HG03575 (cell line): ENCODE measurements around the gene CHRDL2.
"Not testable (repeated sequence)": the region's sequence is repeated elsewhere in the genome, so short reads cannot be mapped to it uniquely, and the experiment has no call there.

Experiments
- ATAC-seq: cut with Tn5 transposase; IDR thresholded peaks from one replicate; pipeline ENCODE4 v1.9.1; 2021; ENCODE audit not compliant: unreplicated experiment, insufficient number of reproducible peaks, low FRiP score; ENCODE audit errors: extremely low read depth

Gene CHRDL2

DNA sequence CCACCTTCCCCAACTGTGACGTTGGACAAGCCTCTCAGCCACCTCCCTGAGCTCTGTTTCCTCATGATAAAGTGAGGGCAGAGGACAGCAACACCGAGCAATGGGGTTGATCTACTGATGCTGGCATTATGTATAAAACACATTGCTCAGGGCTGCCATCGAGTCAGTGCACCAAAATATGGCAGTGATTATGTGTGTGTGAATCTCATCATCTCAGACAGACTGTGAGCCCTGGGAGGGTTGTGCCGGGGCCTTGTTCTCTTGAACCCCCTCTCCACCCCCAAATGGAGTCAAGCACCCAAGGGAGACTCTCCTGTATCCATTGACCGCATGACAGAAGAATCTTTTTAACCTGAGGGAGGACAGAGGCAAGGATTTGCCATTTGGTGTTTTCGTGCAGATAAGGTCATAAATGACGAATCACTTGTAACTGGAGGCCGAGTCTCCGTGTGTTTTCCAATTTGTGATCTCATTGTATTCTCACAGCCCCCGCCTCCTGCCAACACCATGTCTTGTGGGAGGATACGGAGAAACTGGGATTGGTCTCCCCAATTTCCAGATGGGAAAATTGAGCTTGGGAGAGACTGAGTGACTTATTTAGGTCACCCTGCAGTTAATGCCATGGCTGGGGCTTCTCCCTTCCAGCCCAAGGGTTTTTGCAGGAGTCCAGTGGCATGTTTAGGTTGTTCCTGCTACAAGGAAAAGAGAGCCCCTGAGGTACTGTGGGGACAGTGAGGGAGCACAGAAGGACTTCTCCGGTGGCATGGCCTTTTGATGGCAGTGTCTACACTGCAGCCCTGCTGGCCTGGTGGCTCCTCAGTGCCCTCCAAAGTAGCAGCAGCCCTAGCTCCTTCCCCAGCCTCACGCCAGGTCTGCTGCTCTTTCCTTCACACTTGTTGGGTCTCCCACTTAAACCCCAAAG is 52.4 kb downstream of the CHRDL2 start:
- no peak for ATAC-seq

DNA sequence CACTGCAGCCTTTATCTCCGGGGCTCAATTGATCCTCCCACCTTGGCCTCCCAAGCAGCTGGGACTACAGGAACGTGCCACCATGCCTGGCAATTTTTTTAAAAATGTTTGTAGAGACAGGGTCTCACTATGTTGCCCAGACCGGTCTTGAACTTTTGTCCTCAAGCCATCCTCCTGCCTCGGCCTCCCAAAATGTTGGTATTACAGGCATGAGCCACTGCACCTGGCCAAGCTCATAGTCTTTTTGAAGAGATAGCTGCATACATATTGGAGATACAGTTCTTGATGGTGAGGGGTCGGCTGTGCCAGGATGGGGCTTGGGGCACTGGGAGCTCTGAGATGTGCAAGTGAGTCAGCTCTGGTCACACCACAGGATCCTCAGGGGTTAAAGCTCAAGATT is 53.2 kb downstream of the CHRDL2 start:
- ATAC-seq = no peak

DNA sequence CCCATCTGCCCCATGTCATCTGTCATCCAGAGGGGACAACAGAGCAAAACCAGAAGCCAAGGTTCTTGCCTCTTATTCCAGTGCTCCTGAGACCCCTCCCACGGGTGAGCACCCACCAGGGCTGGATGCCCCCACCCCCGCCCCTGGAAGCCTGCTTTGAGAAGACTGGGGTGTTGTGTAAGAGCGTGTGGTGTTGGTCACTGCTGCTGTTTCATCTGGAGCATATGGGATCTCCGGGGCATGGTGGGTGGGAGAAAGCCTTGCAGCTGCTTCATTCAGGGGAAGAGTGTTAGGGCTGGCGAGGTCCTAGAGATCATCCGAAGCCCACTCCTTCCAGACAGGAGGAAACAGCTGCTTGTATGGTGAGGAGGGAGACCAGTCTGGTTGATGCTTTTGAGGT is 54.1 kb downstream of the CHRDL2 start:
- ATAC-seq = no peak

DNA sequence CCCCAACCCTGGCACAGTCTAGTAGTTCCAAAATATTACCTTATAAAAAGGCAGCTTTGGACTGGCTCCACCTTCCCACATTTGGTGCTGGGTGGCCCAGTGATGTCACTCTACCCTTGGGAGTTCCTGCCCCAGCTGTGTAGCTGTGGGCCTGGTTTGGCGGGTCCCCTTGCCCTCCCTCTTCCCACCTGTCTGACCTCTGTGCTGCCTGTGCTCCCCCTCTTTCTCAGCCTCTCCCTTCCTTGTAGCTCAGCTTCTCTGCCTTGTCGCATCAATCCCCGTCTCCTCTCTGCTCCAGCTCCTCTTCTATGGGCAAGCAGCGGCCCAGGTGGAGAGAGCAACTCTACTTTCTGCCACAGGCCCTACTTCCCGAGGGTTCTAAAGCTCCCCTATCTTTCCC is 54.6 kb downstream of the CHRDL2 start:
- ATAC-seq = no peak

DNA sequence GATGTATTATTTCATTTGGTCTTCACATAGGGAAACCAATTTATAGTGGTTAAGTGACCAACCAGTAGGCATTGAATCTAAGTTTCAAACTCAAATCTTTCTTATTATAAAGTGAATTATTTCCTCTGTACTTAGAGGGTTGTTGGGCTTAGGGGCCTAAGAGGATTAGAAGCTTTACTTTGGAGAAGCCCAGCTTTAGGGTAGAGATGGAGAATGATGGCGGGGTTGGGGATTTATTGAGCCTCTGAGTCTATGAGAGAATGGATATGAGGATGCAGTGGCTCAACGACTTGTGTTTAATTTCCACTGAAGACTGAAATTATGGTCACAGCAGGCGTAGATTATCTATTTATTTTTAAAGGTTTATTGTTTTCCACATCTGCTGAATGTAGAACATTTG is 55.5 kb downstream of the CHRDL2 start:
- no peak for ATAC-seq

DNA sequence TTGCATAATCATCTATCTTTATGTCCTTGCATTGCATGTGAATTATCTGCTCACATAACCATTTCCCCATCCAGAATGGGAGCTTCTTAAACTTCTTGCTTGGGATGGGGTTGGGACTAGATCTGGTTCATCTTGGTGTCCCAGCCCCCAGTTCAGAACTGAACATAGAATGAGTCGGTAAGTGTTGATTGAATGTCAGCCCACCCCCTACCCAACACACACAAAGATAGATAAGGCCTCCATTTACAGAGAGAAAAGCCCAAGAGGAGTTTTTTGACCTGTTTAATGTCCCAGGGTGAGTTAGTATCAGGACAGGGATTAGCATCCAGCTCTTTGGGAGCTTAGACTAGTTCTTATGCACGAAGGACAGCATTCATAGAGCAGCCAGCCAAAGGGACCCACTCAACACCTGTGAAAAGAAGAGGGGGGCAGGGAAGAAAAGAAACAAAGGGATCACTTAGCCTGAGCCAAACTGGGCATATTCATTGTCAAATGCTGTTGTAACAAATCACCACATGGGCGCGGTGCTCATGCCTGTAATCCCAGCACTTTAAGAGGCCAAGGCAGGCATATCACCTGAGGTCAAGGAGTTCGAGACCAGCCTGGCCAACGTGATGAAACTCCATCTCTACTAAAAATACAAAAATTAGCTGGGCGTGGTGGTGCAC is 57.4 kb downstream of the CHRDL2 start:
- ATAC-seq = no peak

DNA sequence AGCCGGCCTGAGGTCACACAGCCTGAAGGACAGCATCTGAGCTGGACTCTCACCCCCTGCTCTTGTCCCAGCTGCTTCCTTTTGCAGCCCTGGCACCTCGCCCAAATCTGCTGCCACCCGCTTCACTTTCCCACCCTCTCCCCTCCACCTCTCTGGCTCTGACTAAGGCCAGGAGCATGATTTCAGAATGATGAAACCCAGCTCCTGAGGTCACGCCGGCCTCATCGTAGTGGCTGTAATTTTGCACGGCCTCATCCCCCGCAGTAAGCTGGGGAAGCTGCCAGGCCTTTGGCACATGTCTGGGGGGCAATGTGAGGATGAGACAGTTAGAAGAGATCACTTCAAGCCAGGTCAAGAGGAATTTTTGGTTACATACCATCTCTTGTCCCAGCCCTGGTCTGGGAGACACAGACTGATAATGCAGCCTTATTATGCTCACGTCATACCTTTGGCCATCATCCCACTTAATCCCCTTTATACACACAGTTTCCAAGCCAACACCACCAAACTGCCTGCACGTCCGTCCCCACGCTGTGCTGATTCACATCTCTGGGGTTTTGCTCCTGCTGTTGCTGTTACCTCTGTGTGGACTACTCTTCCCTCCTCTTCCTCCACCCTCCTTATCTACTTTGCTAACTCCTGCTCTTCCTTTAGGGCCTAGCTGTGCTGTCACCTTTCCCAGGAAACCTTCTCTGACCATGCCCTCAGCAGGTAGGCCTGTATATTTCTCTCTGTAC is 58.1 kb downstream of the CHRDL2 start:
- no peak for ATAC-seq

DNA sequence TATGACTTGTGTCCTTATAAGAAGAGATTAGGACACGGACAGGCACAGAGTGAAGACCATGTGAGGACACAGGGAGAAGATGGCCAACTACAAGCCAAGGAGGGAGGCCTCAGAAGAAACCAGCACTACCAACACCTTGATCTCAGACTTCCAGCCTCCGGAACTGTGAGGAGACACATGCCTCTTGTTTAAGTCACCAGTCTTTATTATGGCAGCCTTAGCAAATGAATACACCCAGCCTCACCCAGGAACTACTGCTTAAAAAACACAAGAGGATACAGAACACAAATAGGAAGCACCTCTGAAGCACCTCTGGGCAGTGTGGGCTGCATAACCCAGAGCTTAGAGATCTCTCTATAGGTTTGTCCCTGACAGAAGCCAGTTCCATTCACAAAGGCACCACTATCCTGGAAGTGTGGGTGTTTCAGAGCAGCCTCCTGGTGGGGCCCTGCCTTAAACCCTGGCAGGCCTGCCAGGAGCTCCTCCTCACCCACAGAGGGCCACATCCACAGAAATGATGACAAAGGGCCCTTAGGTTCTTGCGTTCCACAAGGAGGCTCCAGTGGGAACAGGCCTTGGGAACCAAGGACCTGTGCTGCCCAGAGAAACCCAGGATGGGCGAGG is 58.8 kb downstream of the CHRDL2 start:
- no peak for ATAC-seq

DNA sequence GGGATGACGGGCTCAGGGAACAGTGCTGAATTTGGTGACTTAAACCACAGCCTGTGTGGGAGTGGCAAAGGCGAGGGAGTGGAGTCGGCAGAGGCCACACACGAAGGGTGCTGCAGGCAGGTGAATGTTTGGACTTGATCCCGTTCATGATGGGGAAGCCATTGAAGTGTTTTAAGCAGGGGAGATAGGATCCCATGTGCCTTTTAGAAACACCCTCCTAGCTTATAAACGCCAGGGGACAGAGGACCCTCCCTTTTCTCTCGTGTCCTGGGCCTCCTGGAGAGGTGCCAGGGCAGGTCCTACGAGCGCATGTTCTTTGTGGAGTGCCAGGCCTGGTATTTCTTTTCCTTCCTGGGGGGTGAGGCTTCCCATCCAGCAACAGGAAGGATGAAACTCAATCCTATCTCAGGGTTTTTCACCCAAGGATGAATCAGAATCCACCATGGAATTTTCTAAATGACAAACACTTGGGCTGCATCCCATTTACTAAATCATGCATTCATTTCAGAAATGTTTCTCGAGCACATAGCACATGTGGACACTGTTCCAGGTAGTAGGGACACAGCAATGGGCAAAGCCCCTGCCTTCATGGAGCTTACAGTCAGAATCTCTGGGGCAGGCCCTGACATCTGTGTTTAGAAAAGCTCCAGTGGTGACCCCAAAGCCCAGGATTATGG is 59.6 kb downstream of the CHRDL2 start:
- ATAC-seq = no peak

DNA sequence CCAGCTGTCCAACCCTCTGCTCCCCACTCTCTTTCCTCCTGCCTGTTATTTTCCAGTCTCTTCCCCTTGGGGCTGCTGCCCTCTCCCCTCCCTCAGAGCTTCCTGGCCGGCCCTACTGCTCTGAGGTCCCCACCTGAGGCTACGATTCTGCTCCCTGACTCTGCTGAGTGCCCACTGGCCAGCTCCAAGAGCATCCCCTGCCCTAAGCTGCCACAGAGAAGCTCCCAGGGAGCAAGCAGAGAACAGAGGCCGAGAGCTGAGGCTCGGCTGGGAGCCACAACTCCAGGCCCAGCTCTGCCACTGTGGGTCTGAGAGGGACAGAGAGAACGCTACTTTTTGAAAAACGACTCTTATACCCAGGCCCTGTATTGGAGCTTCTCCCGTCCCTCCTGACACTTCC is 61.1 kb downstream of the CHRDL2 start:
- no peak for ATAC-seq

DNA sequence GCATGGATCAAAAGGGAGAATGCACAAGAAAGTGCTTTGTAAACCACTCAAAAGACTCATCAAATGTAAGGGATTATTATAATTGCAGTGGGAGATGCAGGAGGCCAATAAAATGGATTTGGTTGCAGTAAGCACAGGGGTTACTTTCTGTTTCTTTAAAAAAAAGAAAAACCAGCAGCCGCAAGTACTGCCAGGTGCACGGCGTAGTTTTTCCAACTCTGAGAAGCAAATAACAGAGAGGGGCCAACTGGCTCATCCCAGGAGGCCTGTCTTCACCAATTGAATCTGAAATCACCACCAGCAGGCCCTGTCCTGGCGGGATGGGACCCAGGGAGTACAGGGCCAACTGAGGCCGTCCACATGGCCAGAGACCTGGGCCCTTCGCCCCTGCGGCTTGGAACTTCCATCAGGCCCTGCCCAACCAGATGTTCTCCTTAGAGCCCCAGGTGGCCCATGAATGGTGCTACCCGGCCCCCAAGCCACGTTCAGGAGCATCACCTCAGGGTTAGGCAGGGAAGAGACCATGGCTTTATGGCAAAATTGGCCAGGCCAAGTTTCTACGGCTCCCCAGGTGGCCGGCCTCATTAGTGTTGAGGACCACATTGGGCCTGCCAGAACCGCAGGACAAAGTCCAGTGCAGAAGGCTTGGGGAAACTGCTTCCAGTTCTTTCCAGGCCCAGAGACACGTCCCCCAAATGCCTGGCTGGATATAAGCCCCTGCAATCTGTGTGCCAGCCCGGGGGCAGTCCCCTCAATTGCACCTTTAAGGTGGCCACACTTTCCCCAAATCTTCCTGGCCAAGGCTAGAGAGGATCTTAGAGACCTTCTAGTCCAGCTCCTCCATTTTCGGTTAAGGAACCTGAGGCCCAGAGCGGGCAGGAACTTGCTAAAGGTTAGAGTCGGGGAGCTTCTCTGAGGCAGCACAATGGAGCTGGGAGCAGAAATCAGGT is 61.7 kb downstream of the CHRDL2 start:
- ATAC-seq = no peak

DNA sequence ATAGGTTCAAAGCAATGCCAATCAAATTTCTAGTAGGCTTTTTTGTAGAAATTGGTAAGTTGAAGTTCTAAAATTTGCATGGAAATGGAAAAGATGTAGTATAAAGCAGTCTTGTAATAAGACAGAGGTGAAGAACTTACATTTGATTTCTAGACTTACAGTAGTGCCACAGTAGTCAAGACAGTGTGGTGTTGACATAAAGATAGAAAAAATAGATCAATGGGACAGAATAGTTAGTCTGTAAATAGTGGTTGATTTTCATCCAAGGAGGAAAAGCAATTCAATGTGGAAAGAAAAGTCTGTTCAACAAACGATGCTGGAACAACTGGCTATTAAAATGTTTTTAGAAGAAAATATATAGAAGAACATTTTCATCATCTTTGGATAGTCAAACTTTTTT is 67.9 kb downstream of the CHRDL2 start:
- ATAC-seq = no peak

DNA sequence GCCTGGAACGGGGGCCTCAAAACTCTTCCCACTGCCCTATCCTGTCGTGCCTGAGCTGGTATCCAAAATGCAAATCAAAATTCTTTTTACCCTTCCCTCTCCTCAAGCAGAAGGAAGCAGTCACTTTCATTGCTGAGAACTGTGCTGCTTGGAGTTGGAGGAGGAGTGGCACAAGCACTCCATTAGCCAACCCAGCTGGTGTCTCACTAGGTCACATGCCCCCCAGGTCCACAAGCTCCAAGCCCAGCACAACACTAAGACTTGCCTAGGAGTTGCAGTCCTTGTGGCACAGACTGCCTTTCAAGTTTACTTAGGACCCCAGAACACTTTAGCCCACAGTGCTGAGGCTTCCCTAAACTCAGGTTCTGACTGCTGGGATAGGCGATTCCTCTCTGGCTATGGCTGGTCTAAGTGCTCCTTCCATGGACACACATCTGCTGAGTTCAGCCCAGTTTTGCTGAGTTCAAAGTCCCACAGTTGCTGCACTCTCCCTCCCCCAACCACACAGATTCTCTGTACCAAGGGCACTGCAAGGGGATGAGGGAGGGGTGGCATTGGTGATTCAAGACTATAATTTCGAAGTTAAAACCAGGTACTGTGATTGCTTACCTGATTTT is 68.6 kb downstream of the CHRDL2 start:
- ATAC-seq = no peak

DNA sequence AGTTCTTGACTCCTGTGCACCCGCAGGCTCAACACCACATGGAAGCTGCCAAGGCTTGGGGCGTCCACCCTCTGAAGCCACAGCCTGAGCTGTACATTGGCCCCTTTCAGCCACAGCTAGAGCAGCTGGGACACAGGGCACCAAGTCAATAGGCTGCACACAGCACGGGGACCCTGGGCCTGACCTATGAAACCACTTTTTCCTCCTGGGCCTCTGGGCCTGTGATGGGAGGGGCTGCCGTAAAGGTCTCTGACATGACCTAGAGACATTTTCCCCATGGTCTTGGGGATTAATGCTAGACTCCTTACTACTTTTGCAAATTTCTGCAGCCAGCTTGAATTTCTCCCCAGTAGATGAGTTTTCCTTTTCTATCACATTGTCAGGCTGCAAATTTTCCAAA is 72.1 kb downstream of the CHRDL2 start:
- ATAC-seq = not testable (repeated sequence)

DNA sequence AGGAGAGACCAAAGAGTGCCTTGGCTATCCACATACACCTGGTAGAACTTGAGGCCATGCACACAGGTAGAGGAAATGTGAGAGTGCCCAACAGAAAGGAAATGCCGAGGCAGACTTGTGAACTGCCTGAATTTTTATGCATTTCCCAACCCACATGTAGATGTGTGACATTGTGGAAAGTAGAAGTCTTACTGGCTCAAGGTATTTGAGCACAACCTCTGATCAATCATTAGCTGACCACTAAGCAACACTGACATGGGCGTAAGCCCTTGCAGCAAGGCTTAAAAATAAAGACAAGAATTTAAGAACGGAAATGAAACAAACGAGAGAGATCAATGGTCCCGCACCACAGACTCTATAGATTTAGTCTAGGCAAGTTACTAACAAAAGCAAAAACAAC is 76.2 kb downstream of the CHRDL2 start:
- no peak for ATAC-seq

DNA sequence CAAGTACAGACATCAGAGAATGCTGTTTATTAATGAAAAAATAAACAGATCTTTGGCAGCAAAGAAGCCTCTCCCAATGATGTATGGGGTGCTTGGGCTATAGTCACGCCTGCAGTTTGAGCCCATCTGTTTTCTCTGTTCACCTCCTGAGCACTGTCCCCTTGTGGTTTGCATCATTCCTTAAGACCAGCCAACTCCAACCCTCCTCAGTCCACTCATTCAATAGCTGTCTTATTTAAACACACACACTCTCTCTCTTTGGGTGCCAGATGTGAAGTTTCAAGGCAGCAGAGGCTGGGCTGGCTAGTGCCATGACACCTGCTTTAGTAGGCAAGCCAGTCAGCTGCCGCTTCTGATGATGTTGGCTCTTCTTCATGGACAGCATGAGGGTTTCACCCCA is 80.7 kb downstream of the CHRDL2 start:
- ATAC-seq = no peak

DNA sequence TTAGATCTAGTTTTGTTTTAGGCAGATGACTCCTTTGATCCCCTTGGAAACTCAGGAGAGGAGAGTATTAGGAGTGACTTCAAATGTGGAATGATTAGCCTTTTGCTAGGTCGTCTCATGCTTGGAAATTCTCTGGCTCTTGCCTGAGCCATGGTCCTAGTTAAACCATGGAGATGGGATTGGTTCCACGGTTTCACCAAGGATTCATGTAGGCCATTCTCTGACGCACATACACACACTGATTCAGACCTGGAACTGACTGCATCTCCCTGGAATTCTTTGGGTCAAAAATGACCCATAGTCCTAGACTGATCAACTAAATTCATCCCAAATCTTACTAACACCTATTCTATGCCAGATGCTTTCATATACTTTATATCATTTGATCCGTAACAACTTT is 82.3 kb downstream of the CHRDL2 start:
- ATAC-seq = no peak
